ENCODE measurements around the gene OR2T1.
"Not testable (repeated sequence)": the region's sequence is repeated elsewhere in the genome, so short reads cannot be mapped to it uniquely, and the experiment has no call there.

Gene OR2T1, protein sequence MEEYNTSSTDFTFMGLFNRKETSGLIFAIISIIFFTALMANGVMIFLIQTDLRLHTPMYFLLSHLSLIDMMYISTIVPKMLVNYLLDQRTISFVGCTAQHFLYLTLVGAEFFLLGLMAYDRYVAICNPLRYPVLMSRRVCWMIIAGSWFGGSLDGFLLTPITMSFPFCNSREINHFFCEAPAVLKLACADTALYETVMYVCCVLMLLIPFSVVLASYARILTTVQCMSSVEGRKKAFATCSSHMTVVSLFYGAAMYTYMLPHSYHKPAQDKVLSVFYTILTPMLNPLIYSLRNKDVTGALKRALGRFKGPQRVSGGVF
- total RNA-seq = 0 reads per million in 4 experiments

DNA sequence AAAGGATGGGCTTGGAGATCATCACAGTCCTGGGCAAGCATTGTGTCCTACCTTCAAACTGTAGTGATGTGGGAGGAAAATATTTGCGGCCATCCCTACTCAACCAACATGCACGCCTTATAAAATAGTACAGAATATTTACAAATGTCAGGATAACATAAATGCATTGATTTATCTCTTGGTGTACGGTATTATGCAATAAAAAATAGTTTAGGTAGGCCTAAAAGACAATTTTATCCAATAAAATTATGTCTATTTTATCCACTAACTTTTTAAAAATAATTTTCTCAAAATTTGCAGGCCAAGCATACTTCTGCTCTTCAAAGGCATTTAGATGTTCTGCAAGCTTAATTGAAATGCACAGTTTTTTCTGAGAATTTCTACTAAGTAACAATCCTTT is at the start of gene OR2T1:
Gene OR2T1 (plus strand): TSS at position 301 of the 400 bp plus-strand sequence. CDS start 3,100 bp downstream, outside the sequence.
- DNase-seq = no peak

DNA sequence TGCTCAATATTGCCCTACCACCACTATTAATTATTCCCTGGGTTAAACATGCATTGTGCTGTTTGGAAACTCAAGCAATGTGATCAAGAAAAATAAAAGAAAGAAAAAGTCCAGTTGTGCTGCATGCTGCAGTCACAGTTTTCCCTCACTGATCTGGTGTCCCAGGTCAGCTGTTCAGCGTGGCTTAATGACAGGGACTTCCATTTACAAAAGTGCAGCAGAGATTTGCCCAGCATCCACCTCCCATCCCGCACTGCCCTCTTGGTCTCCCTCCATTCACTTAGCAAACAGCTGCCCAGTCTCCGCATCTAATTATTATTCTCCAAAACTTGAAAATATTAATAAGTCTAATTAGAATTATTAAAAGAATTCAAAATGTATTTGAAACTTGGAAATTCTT is 43.4 kb upstream of the OR2T1 start:
- no peak for DNase-seq

- no peak for DNase-seq
Observed at GRCh38 chr1:248361121-248361715, 41.6 kb upstream of the OR2T1 start, which contains the start of gene OR2T4. TSS of gene OR2T4 (plus strand) at chr1:248361665. CDS start at chr1:248361665, 0 bp downstream.

- no peak for DNase-seq
Observed at GRCh38 chr1:248366609-248367008, 36.2 kb upstream of the OR2T1 start.

GRCh38 chr1:248372394-248372793 is 30.5 kb upstream of the OR2T1 start:
- DNase-seq = no peak

GRCh38 chr1:248373761-248374160 is 29.1 kb upstream of the OR2T1 start:
- no peak for DNase-seq

GRCh38 chr1:248375446-248375845 is 27.4 kb upstream of the OR2T1 start, which contains the start of gene OR2T6:
TSS of gene OR2T6 (plus strand) at chr1:248375746. CDS start at chr1:248387609, 11,863 bp downstream.
- DNase-seq = no peak

- DNase-seq = no peak
Observed at GRCh38 chr1:248376916-248377315, 25.9 kb upstream of the OR2T1 start.

DNA sequence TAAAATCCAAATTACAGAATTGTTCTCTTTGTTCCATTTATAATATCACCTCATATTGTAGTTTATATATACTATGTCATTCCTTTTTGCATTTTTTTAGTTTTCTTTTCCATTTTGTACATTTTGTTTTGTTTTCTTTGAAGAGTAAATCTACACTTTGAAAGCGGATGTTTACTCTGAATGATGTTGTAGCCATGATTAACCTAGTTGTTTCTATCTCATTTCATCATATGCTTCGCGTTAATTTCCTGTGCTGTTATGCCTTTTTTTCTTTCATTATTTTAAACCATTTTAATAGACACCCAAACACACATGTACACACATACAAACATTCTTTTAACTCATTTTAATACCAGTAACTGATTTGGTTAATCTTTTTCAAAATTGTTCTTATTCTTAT is 22.0 kb upstream of the OR2T1 start:
- DNase-seq = no peak

DNA sequence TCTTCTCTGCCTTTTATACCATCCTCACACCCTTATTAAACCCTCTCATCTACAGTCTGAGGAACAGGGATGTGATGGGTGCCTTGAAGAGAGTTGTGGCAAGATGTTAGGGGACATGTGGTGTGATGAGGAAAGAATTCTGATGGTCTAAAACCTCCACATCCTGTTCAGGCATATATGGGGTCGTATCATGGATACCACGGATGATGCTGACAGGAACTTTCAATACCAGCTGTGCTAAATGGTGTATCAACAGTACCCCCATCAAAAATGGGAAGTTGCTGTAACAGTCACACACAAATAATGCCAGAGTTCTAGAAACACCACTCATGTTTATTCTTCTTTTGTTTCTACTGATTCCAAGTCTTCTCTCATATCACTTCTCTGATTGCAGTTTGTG is 14.4 kb upstream of the OR2T1 start:
- no peak for DNase-seq

- DNase-seq = no peak
Observed at GRCh38 chr1:248393050-248393449, 9.8 kb upstream of the OR2T1 start.

DNA sequence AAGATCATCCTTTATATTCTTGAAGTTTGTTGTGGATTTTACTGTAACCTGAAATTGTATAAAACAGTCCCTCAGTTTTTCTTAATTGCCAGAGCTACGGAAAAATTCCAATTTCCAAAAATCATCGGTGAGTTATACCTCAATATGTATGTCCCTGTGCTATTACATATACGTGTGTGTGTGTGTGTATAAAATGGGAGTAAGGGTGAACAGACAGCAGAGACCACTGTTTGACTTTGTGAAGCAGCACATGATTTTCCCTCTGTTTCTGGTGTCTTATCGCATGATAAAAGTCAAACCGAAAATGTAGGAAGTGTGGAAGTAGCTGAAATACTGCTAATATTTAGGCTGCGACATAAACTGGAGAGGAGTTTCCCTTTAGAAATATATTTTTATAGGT is 1.2 kb downstream of the OR2T1 start:
- DNase-seq = peak; percentile 62

DNA sequence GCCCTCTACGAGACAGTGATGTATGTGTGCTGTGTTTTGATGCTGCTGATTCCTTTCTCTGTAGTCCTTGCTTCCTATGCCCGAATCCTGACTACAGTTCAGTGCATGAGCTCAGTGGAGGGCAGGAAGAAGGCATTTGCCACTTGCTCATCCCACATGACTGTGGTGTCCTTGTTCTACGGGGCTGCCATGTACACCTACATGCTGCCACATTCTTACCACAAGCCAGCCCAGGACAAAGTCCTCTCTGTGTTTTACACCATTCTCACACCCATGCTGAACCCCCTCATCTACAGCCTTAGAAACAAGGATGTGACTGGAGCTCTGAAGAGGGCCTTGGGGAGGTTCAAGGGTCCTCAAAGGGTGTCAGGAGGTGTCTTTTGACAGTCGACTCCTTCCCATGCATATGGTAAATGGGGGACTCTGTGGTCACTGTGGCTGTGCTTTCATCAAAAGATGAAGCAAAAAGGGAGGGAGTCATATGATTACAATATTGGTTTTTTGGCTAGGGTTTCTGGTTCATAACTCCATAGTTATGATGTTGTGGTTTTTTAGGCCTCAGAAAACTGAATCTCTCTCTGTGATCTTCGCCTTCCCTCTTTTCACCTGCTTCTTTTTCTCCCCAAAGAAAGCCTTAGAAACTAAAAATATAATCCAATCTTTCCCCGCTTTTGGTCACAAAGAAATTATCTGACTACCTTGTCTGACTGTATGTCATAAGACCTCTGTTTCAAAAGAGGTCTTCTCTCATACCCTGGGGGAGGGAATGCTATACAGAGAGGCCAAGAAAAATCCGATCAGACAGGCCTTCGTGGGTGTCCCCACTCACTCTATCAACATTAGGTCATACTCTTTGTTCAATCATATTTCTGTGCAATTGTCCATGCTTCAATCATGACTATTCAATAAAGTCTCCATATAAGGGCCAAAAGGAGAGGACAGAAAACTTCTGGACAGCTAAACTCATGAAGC is 4.2 kb downstream of the OR2T1 start:
- DNase-seq = no peak

GRCh38 chr1:248416226-248416625 is 13.4 kb downstream of the OR2T1 start:
- no peak for DNase-seq

GRCh38 chr1:248417854-248418253 is 15.0 kb downstream of the OR2T1 start:
- no peak for DNase-seq

DNA sequence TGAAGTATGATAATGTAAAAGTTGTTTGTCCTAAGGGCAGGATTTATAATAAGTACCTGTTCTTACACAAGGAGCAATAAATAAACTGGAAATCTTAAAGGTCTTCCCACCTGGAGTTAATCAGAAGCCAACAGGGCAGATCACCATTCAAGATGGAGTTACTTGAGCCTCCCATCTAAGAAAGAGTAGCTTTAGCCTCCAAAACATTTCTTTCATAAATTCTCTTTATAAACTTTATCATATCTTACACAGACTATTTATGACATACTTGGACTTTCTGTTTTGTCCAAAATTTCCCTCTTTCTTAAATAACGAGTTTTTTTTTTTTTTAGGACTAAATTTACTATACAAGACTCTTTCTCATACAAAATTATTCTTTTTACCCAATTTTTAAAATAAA is 18.5 kb downstream of the OR2T1 start:
- DNase-seq = no peak

- not testable (repeated sequence) for DNase-seq
Observed at GRCh38 chr1:248427526-248428191, 24.8 kb downstream of the OR2T1 start.

GRCh38 chr1:248428192-248428533 is 25.3 kb downstream of the OR2T1 start:
- DNase-seq = not testable (repeated sequence)

DNA sequence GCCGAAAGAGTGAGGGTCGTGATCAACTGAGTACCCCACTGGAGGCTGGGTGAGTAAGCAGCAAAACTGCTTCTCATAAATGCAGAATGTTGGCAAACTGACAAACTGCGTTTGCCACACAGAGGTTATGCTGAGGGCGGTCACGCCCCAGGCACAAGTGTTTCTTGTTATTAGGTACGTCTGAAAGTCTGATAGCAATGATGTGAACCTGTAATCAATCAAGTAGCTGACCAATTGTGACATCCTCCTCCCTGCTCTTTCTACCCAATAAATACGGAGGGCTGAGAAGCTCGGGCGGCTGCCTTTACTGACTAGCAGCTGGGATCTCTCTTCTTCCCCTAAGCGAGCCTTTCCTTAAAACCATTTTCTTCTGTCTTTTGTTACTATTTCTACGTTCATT is 28.8 kb downstream of the OR2T1 start:
- not testable (repeated sequence) for DNase-seq

DNA sequence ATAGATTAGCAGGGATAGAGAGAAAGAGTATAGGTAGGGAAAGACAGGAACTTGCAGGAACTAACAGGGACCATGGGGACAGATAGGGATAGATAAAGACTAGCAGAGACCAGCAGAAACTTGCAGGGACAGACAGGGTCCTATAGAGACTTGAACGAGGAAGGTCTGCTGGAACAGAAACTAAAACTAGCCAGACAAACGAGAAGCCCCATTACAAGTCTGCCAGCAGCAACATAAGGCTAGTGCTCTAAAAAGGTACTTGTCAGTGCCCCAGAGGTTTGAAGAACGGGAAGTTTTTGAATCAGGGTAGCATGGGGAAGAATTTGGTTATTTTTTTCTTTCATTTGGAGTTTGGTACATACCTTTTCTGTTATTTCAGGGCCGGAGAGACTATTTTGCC is 29.4 kb downstream of the OR2T1 start:
- not testable (repeated sequence) for DNase-seq

GRCh38 chr1:248433811-248434415 is 31.1 kb downstream of the OR2T1 start:
- DNase-seq = not testable (repeated sequence)

- DNase-seq = not testable (repeated sequence)
Observed at GRCh38 chr1:248434913-248435312, 32.1 kb downstream of the OR2T1 start.

All from effector CD8-positive, alpha-beta T cell (primary cell).